G401.6 (cell line): ENCODE data around the gene TRAPPC6A.

Experiments
- FAIRE-seq: peaks from 2 replicates; lab custom pipeline; 2012; peaks lifted over from hg19 to GRCh38; lab: Jason Lieb, UNC

Gene TRAPPC6A

GRCh38 chr19:45146741-45147205 lies 31.3 kb downstream of the TRAPPC6A start:
- FAIRE-seq = no peak

GRCh38 chr19:45146251-45146650 lies 31.8 kb downstream of the TRAPPC6A start:
- FAIRE-seq = no peak

- FAIRE-seq = no peak
Observed at GRCh38 chr19:45145270-45146189, 32.5 kb downstream of the TRAPPC6A start.

GRCh38 chr19:45144431-45145269 lies 33.4 kb downstream of the TRAPPC6A start:
- FAIRE-seq = no peak

GRCh38 chr19:45142726-45143110 lies 35.3 kb downstream of the TRAPPC6A start:
- no peak for FAIRE-seq

GRCh38 chr19:45142016-45142725 lies 35.9 kb downstream of the TRAPPC6A start:
- FAIRE-seq = no peak

GRCh38 chr19:45141203-45141900 lies 36.7 kb downstream of the TRAPPC6A start:
- FAIRE-seq = no peak

- no peak for FAIRE-seq
Observed at GRCh38 chr19:45140533-45140932, 37.5 kb downstream of the TRAPPC6A start.

GRCh38 chr19:45140144-45140503 lies 37.9 kb downstream of the TRAPPC6A start:
- FAIRE-seq = no peak

GRCh38 chr19:45139286-45140143 lies 38.5 kb downstream of the TRAPPC6A start:
- FAIRE-seq = no peak

GRCh38 chr19:45138303-45138751 lies 39.7 kb downstream of the TRAPPC6A start:
- no peak for FAIRE-seq

GRCh38 chr19:45137179-45137761 lies 40.8 kb downstream of the TRAPPC6A start:
- no peak for FAIRE-seq

- no peak for FAIRE-seq
Observed at GRCh38 chr19:45136507-45137178, 41.4 kb downstream of the TRAPPC6A start.

- FAIRE-seq = no peak
Observed at GRCh38 chr19:45135176-45135885, 42.7 kb downstream of the TRAPPC6A start.

GRCh38 chr19:45133661-45134060 lies 44.4 kb downstream of the TRAPPC6A start:
- no peak for FAIRE-seq

- no peak for FAIRE-seq
Observed at GRCh38 chr19:45130888-45131615, 47.0 kb downstream of the TRAPPC6A start.

- FAIRE-seq = no peak
Observed at GRCh38 chr19:45130236-45130635, 47.8 kb downstream of the TRAPPC6A start.

GRCh38 chr19:45128806-45129205 lies 49.2 kb downstream of the TRAPPC6A start:
- FAIRE-seq = no peak
